PC-3 (cell line): ENCODE results near the gene CTRB2. TPM values are rescaled to one million over a fixed set of nuclear protein-coding genes. Genes with fewer than 3 reads are reported as not detected.

Experiments
- ATAC-seq: fragments of 200-7000 bp; cut with Tn5 transposase; 2 replicates; pipeline ENCODE4 v1.9.1; 2020; ENCODE audit warnings: mild to moderate bottlenecking, moderate library complexity
- BruUV-seq: library from RNA; stranded (reverse); fragments of 400-500 nt; replicated peaks from 2 replicates; lab custom pipeline; 2021; lab: Mats Ljungman, UMichigan
- CTCF ChIA-PET: fragments of 300-600 bp; sonication (Branson Sonifier 250); formaldehyde crosslinking; loops from one replicate; lab custom pipeline; 2022; ENCODE audit warnings: antibody characterized with exemption; lab: Charles Lee
- POLR2A ChIA-PET: fragments of 300-600 bp; sonication (Branson Sonifier 250); formaldehyde crosslinking; loops from one replicate; lab custom pipeline; 2022; ENCODE audit warnings: antibody characterized with exemption; ENCODE audit not compliant: unreplicated experiment; lab: Charles Lee
- DNase-seq: peaks from one replicate; pipeline ENCODE4 v3.0.0-alpha.2; 2015
- H2AFZ ChIP-seq: fragments of 300-600 bp; sonication (generic); 2 replicates; pipeline ENCODE4 v1.6.0; 2016; ENCODE audit warnings: antibody characterized with exemption, low read length
- H3F3A ChIP-seq: fragments of 300-600 bp; sonication (generic); one replicate; pipeline ENCODE4 v1.6.0; 2017; ENCODE audit warnings: antibody characterized with exemption, low read length, control low read depth, mild to moderate bottlenecking; ENCODE audit not compliant: unreplicated experiment
- H3K27ac ChIP-seq: fragments of 300-600 bp; sonication (generic); 2 replicates; pipeline ENCODE4 v1.5.1; 2016; ENCODE audit warnings: mild to moderate bottlenecking, low read length
- H3K27me3 ChIP-seq: fragments of 300-600 bp; sonication (generic); 2 replicates; pipeline ENCODE4 v1.6.1; 2016; ENCODE audit warnings: low read length, mixed read lengths
- H3K36me3 ChIP-seq: fragments of 300-600 bp; sonication (generic); 2 replicates; pipeline ENCODE4 v1.6.1; 2016; ENCODE audit warnings: low read depth, mixed run types, low read length, mixed read lengths
- H3K4me1 ChIP-seq: fragments of 300-600 bp; sonication (generic); 2 replicates; pipeline ENCODE4 v1.5.1; 2016; ENCODE audit warnings: low read length; ENCODE audit not compliant: insufficient read depth
- H3K4me2 ChIP-seq: fragments of 300-600 bp; sonication (generic); 2 replicates; pipeline ENCODE4 v1.6.0; 2016; ENCODE audit warnings: low read length
- H3K4me3 ChIP-seq: fragments of 300-600 bp; sonication (generic); 2 replicates; pipeline ENCODE4 v1.5.1; 2016; ENCODE audit warnings: mild to moderate bottlenecking, low read length, mixed read lengths
- H3K79me2 ChIP-seq: fragments of 300-600 bp; sonication (generic); 2 replicates; pipeline ENCODE4 v1.6.1; 2017; ENCODE audit warnings: low read length, mixed read lengths
- H3K9ac ChIP-seq: fragments of 300-600 bp; sonication (generic); 2 replicates; pipeline ENCODE4 v1.6.0; 2016; ENCODE audit warnings: mild to moderate bottlenecking, low read length
- H3K9me2 ChIP-seq: fragments of 300-600 bp; sonication (generic); replicated peaks from 2 replicates; pipeline ENCODE4 v1.6.1; 2016; ENCODE audit warnings: mixed run types, low read length, mixed read lengths
- H3K9me3 ChIP-seq: fragments of 300-600 bp; sonication (generic); 2 replicates; pipeline ENCODE4 v1.6.1; 2016; ENCODE audit warnings: low read length, mixed read lengths
- H4K20me1 ChIP-seq: fragments of 300-600 bp; sonication (generic); 2 replicates; pipeline ENCODE4 v1.6.1; 2016; ENCODE audit warnings: low read length, mixed read lengths
- CTCF ChIP-seq: fragments of 300-600 bp; sonication (generic); conservative IDR thresholded peaks from 2 replicates; pipeline ENCODE4 v1.5.1; 2017; ENCODE audit warnings: antibody characterized with exemption, low read depth, mild to moderate bottlenecking, low read length
- EZH2 ChIP-seq: fragments of 300-600 bp; sonication (generic); IDR thresholded peaks from one replicate; pipeline ENCODE4 v1.6.1; 2017; ENCODE audit warnings: antibody characterized with exemption, mild to moderate bottlenecking, low read length; ENCODE audit not compliant: unreplicated experiment
- EZH2phosphoT487 ChIP-seq: fragments of 300-600 bp; sonication (generic); IDR thresholded peaks from 2 replicates; pipeline ENCODE4 v1.6.1; 2018; ENCODE audit warnings: mild to moderate bottlenecking, antibody characterized with exemption, low read length, borderline replicate concordance
- intact Hi-C: fragments of 100-400 bp; cut with micrococcal nuclease; formaldehyde crosslinking; loops from 2 replicates; pipeline ENCODE4 v1.9.0; 2023
- total RNA-seq: library from RNA; depleted of rRNA; stranded (reverse); fragments of >200 nt; gene quantifications from 2 replicates; pipeline ENCODE4 v1.2.3, GENCODE V29; 2014

CTRB2 gene
- total RNA-seq, 1 experiment from 2014 or later, result not detected

GRCh38 chr16:75225678-75226515 lies 18.9 kb upstream of the CTRB2 start:
- no peaks in the 10 kb centered on the region for H3F3A ChIP-seq
- no TSS peak for BruUV-seq
- intact Hi-C loops, result no loop called here
- H4K20me1 ChIP-seq, result no peaks in the 10 kb centered on the region
- H3K9ac ChIP-seq, result no peak overlapping the region
- H3K27ac ChIP-seq, result no peak overlapping the region
- CTCF ChIA-PET, result no interaction called here
- H2AFZ ChIP-seq, result no peak overlapping the region
- no peaks in the 10 kb centered on the region for H3K9me3 ChIP-seq
- POLR2A ChIA-PET, result no interaction called here
- TF ChIP-seq CTCF, result no peak
- TF ChIP-seq EZH2, result no peak
- no peak for TF ChIP-seq EZH2phosphoT487
- H3K4me1 ChIP-seq, result no peaks in the 10 kb centered on the region
- H3K4me3 ChIP-seq, result no peak overlapping the region
- peaks cover 8% of the 10 kb centered on the region for H3K36me3 ChIP-seq
- H3K9me2 ChIP-seq, result no peaks in the 10 kb centered on the region
- no peaks in the 10 kb centered on the region for H3K79me2 ChIP-seq
- H3K4me2 ChIP-seq, result no peak overlapping the region
- DNase-seq (no peak), ATAC-seq (no peak)
- no peaks in the 10 kb centered on the region for H3K27me3 ChIP-seq

GRCh38 chr16:75225092-75225491 lies 18.1 kb upstream of the CTRB2 start:
- no peaks in the 10 kb centered on the region for H3K79me2 ChIP-seq
- no peaks in the 10 kb centered on the region for H3K4me1 ChIP-seq
- no peak for TF ChIP-seq EZH2
- TF ChIP-seq EZH2phosphoT487, result no peak
- no peak for TF ChIP-seq CTCF
- CTCF ChIA-PET, result no interaction called here
- 0 out of 2 replicates have a peak, but pooled peaks have one; percentile 10 for ATAC-seq
- H3K9ac ChIP-seq, result no peak overlapping the region
- no peak overlapping the region for H2AFZ ChIP-seq
- H3K4me3 ChIP-seq, result no peak overlapping the region
- DNase-seq, result no peak
- H3K27ac ChIP-seq, result no peak overlapping the region
- H3F3A ChIP-seq, result no peaks in the 10 kb centered on the region
- H3K36me3 ChIP-seq, result peaks cover 5% of the 10 kb centered on the region
- H3K9me3 ChIP-seq, result no peaks in the 10 kb centered on the region
- H4K20me1 ChIP-seq, result no peaks in the 10 kb centered on the region
- POLR2A ChIA-PET, result no interaction called here
- no TSS peak for BruUV-seq
- intact Hi-C loops, result no loop called here
- H3K4me2 ChIP-seq, result no peak overlapping the region
- H3K9me2 ChIP-seq, result no peaks in the 10 kb centered on the region
- H3K27me3 ChIP-seq, result no peaks in the 10 kb centered on the region
